Measurements from ENCODE around the gene ZBTB7C. TPM values are rescaled to one million over a fixed set of nuclear protein-coding genes. Genes with fewer than 3 reads are reported as not detected.
A peak's percentile ranks its signal among the peaks of the same experiment; 100 is the strongest.

Gene ZBTB7C
- total and polyA plus RNA-seq, 8 donors: 3.0 to 47.8 (median 19.3) TPM

GRCh38 chr18:48359626-48360025, 49.6 kb downstream of the ZBTB7C start:
- Histone ChIP-seq H3K27ac (no peak overlapping the region), H3K4me1 (peaks cover 0 to 12% (median 6%) of the 10 kb centered on the region in 4 donors), H3K27me3 (no peaks in the 10 kb centered on the region), H3K4me3 (no peak overlapping the region), H3K9me3 (no peaks in the 10 kb centered on the region), H3K36me3 (no peaks in the 10 kb centered on the region)
- TF ChIP-seq CTCF (IDR thresholded peaks at IDR 0.05): no peak
- no peak for TF ChIP-seq POLR2A (IDR thresholded peaks at IDR 0.05)
- no peak for TF ChIP-seq EP300 (IDR thresholded peaks at IDR 0.05)
- TF ChIP-seq POLR2AphosphoS5 (IDR thresholded peaks at IDR 0.05): no peak
- intact Hi-C loops (cut with DNase I; ENCODE audit: low total_unique reads): no loop called here
- WGBS, 5 donors: 80 to 86% (median 81%) methylated on average over 3 of the region's 3 CpGs
- DNase-seq: no peak

- no peak overlapping the region for H3K4me3 ChIP-seq
- 72 to 91% (median 89%) methylated on average over 3 of the region's 3 CpGs for WGBS, 5 donors
- no peaks in the 10 kb centered on the region for H3K36me3 ChIP-seq
- intact Hi-C loops (cut with DNase I; ENCODE audit: low total_unique reads): no loop called here
- DNase-seq: no peak
- no peak overlapping the region for H3K27ac ChIP-seq
- peaks cover 0 to 12% (median 6%) of the 10 kb centered on the region in 4 donors for H3K4me1 ChIP-seq
- TF ChIP-seq POLR2A (IDR thresholded peaks at IDR 0.05) (no peak), CTCF (IDR thresholded peaks at IDR 0.05) (no peak), POLR2AphosphoS5 (IDR thresholded peaks at IDR 0.05) (no peak), EP300 (IDR thresholded peaks at IDR 0.05) (no peak)
- no peaks in the 10 kb centered on the region for H3K9me3 ChIP-seq
- H3K27me3 ChIP-seq: no peaks in the 10 kb centered on the region
These were observed 50.3 kb downstream of the ZBTB7C start for GRCh38 chr18:48358868-48359267.

GRCh38 chr18:48356909-48357631, 52.1 kb downstream of the ZBTB7C start:
- H3K9me3 ChIP-seq: no peaks in the 10 kb centered on the region
- intact Hi-C loops (cut with DNase I; ENCODE audit: low total_unique reads): no loop called here
- H3K4me1 ChIP-seq: peaks cover 0 to 12% (median 6%) of the 10 kb centered on the region in 4 donors
- H3K36me3 ChIP-seq: no peaks in the 10 kb centered on the region
- TF ChIP-seq CTCF (IDR thresholded peaks at IDR 0.05) (no peak), POLR2AphosphoS5 (IDR thresholded peaks at IDR 0.05) (no peak), EP300 (IDR thresholded peaks at IDR 0.05) (no peak), POLR2A (IDR thresholded peaks at IDR 0.05) (no peak)
- no peak overlapping the region for H3K27ac ChIP-seq
- H3K27me3 ChIP-seq: no peaks in the 10 kb centered on the region
- 22 to 45% (median 30%) methylated on average over 11 of the region's 11 CpGs for WGBS, 5 donors
- peak in 1 of 2 donors; percentile 74 for DNase-seq
- H3K4me3 ChIP-seq: no peak overlapping the region

- Histone ChIP-seq H3K9me3 (no peaks in the 10 kb centered on the region), H3K27me3 (no peaks in the 10 kb centered on the region), H3K4me1 (peaks cover 0 to 12% (median 6%) of the 10 kb centered on the region in 4 donors), H3K4me3 (no peak overlapping the region), H3K36me3 (no peaks in the 10 kb centered on the region), H3K27ac (no peak overlapping the region)
- DNase-seq: no peak
- intact Hi-C loops (cut with DNase I; ENCODE audit: low total_unique reads): no loop called here
- TF ChIP-seq CTCF (IDR thresholded peaks at IDR 0.05) (no peak), EP300 (IDR thresholded peaks at IDR 0.05) (no peak), POLR2AphosphoS5 (IDR thresholded peaks at IDR 0.05) (no peak), POLR2A (IDR thresholded peaks at IDR 0.05) (no peak)
- WGBS, 5 donors: 83 to 93% (median 91%) methylated on average over 7 of the region's 7 CpGs
These were observed 52.9 kb downstream of the ZBTB7C start for GRCh38 chr18:48356151-48356745.
